Naive thymus-derived CD4-positive, alpha-beta T cell (primary cell): ENCODE measurements around the gene FAM222A. TPM values are rescaled to one million over a fixed set of nuclear protein-coding genes. Genes with fewer than 3 reads are reported as not detected.

Source experiments
- ATAC-seq: fragments of 150-1000 bp; cut with Tn5 transposase; 2 replicates; pipeline ENCODE4 v1.10.0; 2021; ENCODE audit warnings: mild to moderate bottlenecking, moderate library complexity
- CTCF ChIA-PET: fragments of 350-600 bp; sonication (Branson Sonifier 250); formaldehyde crosslinking; loops from one replicate; lab custom pipeline; 2021; ENCODE audit warnings: antibody characterized with exemption; lab: Charles Lee
- POLR2A ChIA-PET: fragments of 350-600 bp; sonication (Branson Sonifier 250); formaldehyde crosslinking; loops from one replicate; lab custom pipeline; 2021; ENCODE audit warnings: antibody characterized with exemption, inconsistent platforms; lab: Charles Lee
- DNase-seq, 9 donors: peaks; one replicate each; pipeline versions ENCODE4 v3.0.0 to v3.0.0-alpha.2; 2020 to 2022; ENCODE audit warnings: mixed read lengths in 1 of 9
- H3K27ac ChIP-seq: one replicate; pipeline ENCODE4 v1.7.0; 2013; ENCODE audit warnings: mild to moderate bottlenecking, low read depth, low read length, moderate library complexity
- H3K27me3 ChIP-seq, 2 donors: one replicate each; pipeline ENCODE4 v1.7.0; 2013; ENCODE audit warnings: low read length in 2 of 2, mild to moderate bottlenecking in 2 of 2, moderate library complexity in 2 of 2; ENCODE audit not compliant: control insufficient read depth in 2 of 2, insufficient read depth in 2 of 2
- H3K36me3 ChIP-seq, 3 experiments: 1 replicate in 2 of 3; 2 replicates in 1 of 3; pipeline ENCODE4 v1.7.0; 2013; ENCODE audit warnings: low read length in 3 of 3, mild to moderate bottlenecking in 3 of 3, moderate library complexity in 1 of 3; ENCODE audit not compliant: insufficient read depth in 3 of 3, control insufficient read depth in 2 of 3
- H3K4me1 ChIP-seq, 2 donors: one replicate each; pipeline ENCODE4 v1.7.0; 2013; ENCODE audit warnings: low read length in 2 of 2, mild to moderate bottlenecking in 2 of 2, moderate library complexity in 1 of 2; ENCODE audit not compliant: control insufficient read depth in 2 of 2, insufficient read depth in 2 of 2
- H3K4me3 ChIP-seq: 2 replicates; pipeline ENCODE4 v1.7.0; 2013; ENCODE audit warnings: mild to moderate bottlenecking, low read length
- H3K9me3 ChIP-seq, 3 experiments: 1 replicate in 2 of 3; 2 replicates in 1 of 3; pipeline ENCODE4 v1.7.0; 2013; ENCODE audit warnings: low read length in 3 of 3; ENCODE audit not compliant: control insufficient read depth in 2 of 3
- H3K27ac Mint-ChIP-seq, 9 donors: one replicate each; pipeline ENCODE4 v1.8.0; 2020 to 2022; ENCODE audit warnings: mixed read lengths in 9 of 9, mild to moderate bottlenecking in 8 of 9, moderate library complexity in 5 of 9, inconsistent platforms in 2 of 9
- H3K27me3 Mint-ChIP-seq, 5 donors: one replicate each; pipeline ENCODE4 v1.8.0; 2021 to 2022; ENCODE audit warnings: mixed read lengths in 5 of 5, mild to moderate bottlenecking in 1 of 5
- H3K36me3 Mint-ChIP-seq, 5 donors: one replicate each; pipeline ENCODE4 v1.8.0; 2020 to 2022; ENCODE audit warnings: mixed read lengths in 5 of 5, mild to moderate bottlenecking in 3 of 5, inconsistent platforms in 1 of 5
- H3K4me1 Mint-ChIP-seq, 7 donors: one replicate each; pipeline ENCODE4 v1.8.0; 2020 to 2022; ENCODE audit warnings: mixed read lengths in 7 of 7, mild to moderate bottlenecking in 3 of 7, inconsistent platforms in 1 of 7
- H3K4me3 Mint-ChIP-seq, 10 donors: one replicate each; pipeline ENCODE4 v1.8.0; 2020 to 2022; ENCODE audit warnings: mild to moderate bottlenecking in 10 of 10, mixed read lengths in 10 of 10, moderate library complexity in 6 of 10, inconsistent platforms in 2 of 10
- H3K9me3 Mint-ChIP-seq, 11 donors: one replicate each; pipeline ENCODE4 v1.8.0; 2020 to 2022; ENCODE audit warnings: mixed read lengths in 11 of 11, mild to moderate bottlenecking in 4 of 11, inconsistent platforms in 1 of 11, moderate library complexity in 1 of 11
- intact Hi-C, 2 donors: fragments of 100-400 bp; cut with micrococcal nuclease; formaldehyde crosslinking; loops; one replicate each; pipeline ENCODE4 v1.15.1; 2023
- polyA plus RNA-seq, 2 donors: library from polyadenylated mRNA; unstranded; fragments of 300-500 nt; fragmentation: Illumina TruSeq; gene quantifications; one replicate each; pipeline ENCODE4 v1.2.3, GENCODE V29; 2021
- total RNA-seq, 6 experiments: library from RNA in 5 of 6; stranded (reverse) in 5 of 6; gene quantifications; 1 replicate in 5 of 6; 2 replicates in 1 of 6; pipeline ENCODE4 v1.2.3 and lab custom pipeline; 2021 to 2026

FAM222A gene
- total and polyA plus RNA-seq, 7 experiments from 2014 or later, result 0.08 to 1.6 (median 0.38) TPM

GRCh38 chr12:109681986-109682707, 31.5 kb upstream of the FAM222A start:
- no peaks in the 10 kb centered on the region for H3K9me3 ChIP-seq
- POLR2A ChIA-PET, result no interaction called here
- Mint-ChIP-seq H3K4me3 (no peak overlapping the region), H3K4me1 (no peaks in the 10 kb centered on the region), H3K27me3 (peaks cover 0 to 22% (median 6%) of the 10 kb centered on the region in 5 donors), H3K9me3 (no peaks in the 10 kb centered on the region), H3K27ac (no peak overlapping the region), H3K36me3 (no peaks in the 10 kb centered on the region)
- no peaks in the 10 kb centered on the region for H3K27me3 ChIP-seq
- H3K36me3 ChIP-seq, result no peaks in the 10 kb centered on the region
- no peak overlapping the region for H3K4me3 ChIP-seq
- CTCF ChIA-PET, result no interaction called here
- no peak for DNase-seq
- no peak for ATAC-seq
- H3K27ac ChIP-seq, result no peak overlapping the region
- intact Hi-C loops, result no loop called here
- no peaks in the 10 kb centered on the region for H3K4me1 ChIP-seq

DNA sequence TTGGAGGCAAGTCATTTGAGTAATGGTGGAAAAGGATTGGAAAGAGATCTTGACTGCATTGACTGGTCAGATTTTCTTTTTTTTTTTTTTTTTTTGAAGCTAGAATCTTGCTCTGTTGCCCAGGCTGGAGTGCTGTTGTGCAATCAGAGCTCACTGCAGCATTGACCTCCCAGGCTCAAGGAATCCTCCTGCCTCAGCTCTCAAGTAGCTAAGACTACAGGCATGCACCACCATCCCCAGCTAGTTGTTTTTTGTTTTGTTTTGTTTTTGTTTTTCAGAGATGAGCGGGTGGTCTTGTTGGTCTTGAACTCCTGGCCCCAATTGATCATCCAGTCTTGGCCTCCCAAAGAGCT, 30.9 kb upstream of the FAM222A start:
- Mint-ChIP-seq H3K27ac (no peak overlapping the region), H3K4me3 (no peak overlapping the region), H3K27me3 (peaks cover 0 to 18% (median 6%) of the 10 kb centered on the region in 5 donors), H3K4me1 (no peaks in the 10 kb centered on the region), H3K9me3 (no peaks in the 10 kb centered on the region), H3K36me3 (no peaks in the 10 kb centered on the region)
- H3K36me3 ChIP-seq, result no peaks in the 10 kb centered on the region
- H3K9me3 ChIP-seq, result no peaks in the 10 kb centered on the region
- no peak overlapping the region for H3K4me3 ChIP-seq
- DNase-seq, result no peak
- ChIA-PET CTCF (no interaction called here), POLR2A (no interaction called here)
- H3K27ac ChIP-seq, result no peak overlapping the region
- no peaks in the 10 kb centered on the region for H3K4me1 ChIP-seq
- H3K27me3 ChIP-seq, result no peaks in the 10 kb centered on the region
- ATAC-seq, result no peak
- intact Hi-C loops, result no loop called here

DNA sequence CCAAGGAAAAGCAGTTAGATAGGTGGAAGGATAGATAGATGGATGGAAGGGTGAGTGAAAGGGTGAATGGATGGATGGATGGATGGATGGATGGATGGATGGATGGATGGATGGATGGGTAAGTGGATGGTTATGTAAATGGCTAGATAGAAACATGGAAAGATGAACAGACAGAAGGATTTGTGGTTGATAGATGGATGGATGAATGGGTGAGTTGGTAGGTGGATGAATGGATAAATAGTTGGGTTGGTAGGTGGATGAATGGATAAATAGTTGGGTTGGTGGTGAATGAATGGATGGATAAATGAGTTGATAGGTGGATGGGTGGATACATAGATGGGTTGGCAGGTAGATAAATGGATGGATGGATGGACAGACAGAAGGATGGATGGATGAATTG, 30.3 kb upstream of the FAM222A start:
- Mint-ChIP-seq H3K36me3 (no peaks in the 10 kb centered on the region), H3K27ac (no peak overlapping the region)

GRCh38 chr12:109685574-109686447, 27.8 kb upstream of the FAM222A start:
- Mint-ChIP-seq H3K4me1 (peaks cover 0 to 2% (median 0%) of the 10 kb centered on the region in 7 donors), H3K9me3 (no peaks in the 10 kb centered on the region), H3K27ac (no peak overlapping the region), H3K36me3 (no peaks in the 10 kb centered on the region), H3K27me3 (peaks cover 0 to 6% (median 5%) of the 10 kb centered on the region in 5 donors), H3K4me3 (no peak overlapping the region)
- Histone ChIP-seq H3K4me1 (no peaks in the 10 kb centered on the region), H3K27me3 (no peaks in the 10 kb centered on the region), H3K9me3 (no peaks in the 10 kb centered on the region), H3K27ac (no peak overlapping the region), H3K4me3 (no peak overlapping the region), H3K36me3 (no peaks in the 10 kb centered on the region)
- CTCF ChIA-PET, result no interaction called here
- POLR2A ChIA-PET, result no interaction called here
- DNase-seq (no peak), ATAC-seq (no peak)
- intact Hi-C loops, result no loop called here

More for the DNA sequence above, 30.3 kb upstream of the FAM222A start:
- intact Hi-C loops, result no loop called here
- Histone ChIP-seq H3K27ac (no peak overlapping the region), H3K36me3 (no peaks in the 10 kb centered on the region), H3K4me3 (no peak overlapping the region), H3K9me3 (no peaks in the 10 kb centered on the region), H3K27me3 (no peaks in the 10 kb centered on the region), H3K4me1 (no peaks in the 10 kb centered on the region)
- H3K4me1 Mint-ChIP-seq, result peaks cover 0 to under 1% (median 0%) of the 10 kb centered on the region in 7 donors
- H3K4me3 Mint-ChIP-seq, result no peak overlapping the region
- peaks cover 0 to 15% (median 6%) of the 10 kb centered on the region in 5 donors for H3K27me3 Mint-ChIP-seq
- no peak for DNase-seq
- POLR2A ChIA-PET, result no interaction called here
- ATAC-seq, result no peak
- CTCF ChIA-PET, result no interaction called here
- H3K9me3 Mint-ChIP-seq, result no peaks in the 10 kb centered on the region

DNA sequence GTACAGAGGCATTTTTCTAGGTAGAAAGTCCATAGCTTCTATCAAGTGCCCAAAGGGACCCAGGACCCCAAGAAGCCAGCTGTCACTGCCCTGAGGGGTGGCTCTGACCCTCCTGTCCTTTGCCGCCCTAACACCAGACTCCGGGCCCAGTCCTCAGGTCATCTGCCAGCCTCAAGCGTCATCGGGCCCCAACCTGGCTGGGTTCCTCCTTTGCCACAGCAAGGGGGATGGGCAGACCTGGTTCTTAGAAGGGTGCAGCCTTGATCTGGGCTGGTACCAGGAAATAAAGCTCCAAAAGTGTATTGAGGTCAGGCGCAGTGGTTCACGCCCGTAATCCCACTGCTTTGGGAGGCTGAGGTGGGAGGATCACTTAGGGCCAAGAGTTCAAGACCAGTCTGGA, 27.1 kb upstream of the FAM222A start:
- no peak overlapping the region for H3K4me3 ChIP-seq
- ATAC-seq (no peak), DNase-seq (no peak)
- no peaks in the 10 kb centered on the region for H3K36me3 Mint-ChIP-seq
- no peaks in the 10 kb centered on the region for H3K9me3 ChIP-seq
- CTCF ChIA-PET, result no interaction called here
- no peak overlapping the region for H3K27ac ChIP-seq
- no peaks in the 10 kb centered on the region for H3K27me3 ChIP-seq
- peaks cover 0 to 7% (median 6%) of the 10 kb centered on the region in 5 donors for H3K27me3 Mint-ChIP-seq
- POLR2A ChIA-PET, result no interaction called here
- H3K4me1 ChIP-seq, result no peaks in the 10 kb centered on the region
- intact Hi-C loops, result no loop called here
- H3K4me1 Mint-ChIP-seq, result peaks cover 0 to 2% (median 0%) of the 10 kb centered on the region in 7 donors
- H3K36me3 ChIP-seq, result no peaks in the 10 kb centered on the region
- H3K4me3 Mint-ChIP-seq, result no peak overlapping the region
- H3K9me3 Mint-ChIP-seq, result no peaks in the 10 kb centered on the region
- no peak overlapping the region for H3K27ac Mint-ChIP-seq

DNA sequence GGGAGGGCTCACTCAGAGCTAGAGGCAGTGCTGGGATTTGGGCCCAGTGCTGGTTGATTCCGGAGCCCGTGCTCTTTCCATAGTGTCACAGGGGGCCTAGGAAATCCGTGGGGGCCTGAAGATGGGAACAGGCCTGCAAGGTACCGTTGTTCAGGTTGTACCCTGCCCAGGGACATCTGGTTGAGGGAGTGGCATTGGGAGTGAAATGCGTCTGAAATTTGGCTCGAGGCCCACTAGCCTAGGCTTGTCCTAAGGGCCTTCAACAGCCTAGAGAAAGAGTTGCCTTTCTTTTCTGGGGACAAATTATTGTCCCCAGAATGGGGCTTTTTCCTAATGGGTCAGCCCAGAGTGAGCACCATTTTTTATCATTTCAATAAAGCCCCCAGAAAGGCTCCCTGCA, 26.4 kb upstream of the FAM222A start:
- Mint-ChIP-seq H3K4me1 (peaks cover 0 to 2% (median 0%) of the 10 kb centered on the region in 7 donors), H3K27ac (no peak overlapping the region), H3K27me3 (peaks cover 0 to 7% (median 6%) of the 10 kb centered on the region in 5 donors), H3K36me3 (no peaks in the 10 kb centered on the region), H3K4me3 (no peak overlapping the region), H3K9me3 (no peaks in the 10 kb centered on the region)
- H3K27ac ChIP-seq, result no peak overlapping the region
- H3K4me1 ChIP-seq, result no peaks in the 10 kb centered on the region
- ChIA-PET POLR2A (no interaction called here), CTCF (no interaction called here)
- ATAC-seq (no peak), DNase-seq (no peak)
- H3K27me3 ChIP-seq, result no peaks in the 10 kb centered on the region
- H3K4me3 ChIP-seq, result no peak overlapping the region
- intact Hi-C loops, result no loop called here
- no peaks in the 10 kb centered on the region for H3K36me3 ChIP-seq
- H3K9me3 ChIP-seq, result no peaks in the 10 kb centered on the region
